SK-N-SH treated with all-trans-retinoic acid at 6 μM for 48 hours (cell line): Measurements from ENCODE around the gene TMTC2.

Source experiments
- ATAC-seq: fragments of 200-7000 bp; cut with Tn5 transposase; 3 replicates; pipeline ENCODE4 v1.9.1; 2020; ENCODE audit warnings: mild to moderate bottlenecking, moderate library complexity
- ARNTL ChIP-seq: fragments of 450-650 bp; formaldehyde crosslinking; IDR thresholded peaks from 2 replicates; pipeline ENCODE4 v1.5.0; 2020; ENCODE audit warnings: low read depth, mild to moderate bottlenecking, moderate library complexity, borderline replicate concordance
- BACH2 ChIP-seq: fragments of 250-450 bp; sonication (Bioruptor Pico); IDR thresholded peaks from 2 replicates; pipeline ENCODE4 v1.9.0; 2021; ENCODE audit warnings: mild to moderate bottlenecking, borderline replicate concordance
- CSDC2 ChIP-seq: fragments of 250-450 bp; sonication (Bioruptor Pico); IDR thresholded peaks from 2 replicates; pipeline ENCODE4 v1.5.0; 2020; ENCODE audit warnings: mild to moderate bottlenecking, moderate library complexity
- ESRRG ChIP-seq: fragments of 250-450 bp; sonication (Bioruptor Pico); IDR thresholded peaks from 2 replicates; pipeline ENCODE4 v1.6.1; 2021; ENCODE audit warnings: mild to moderate bottlenecking
- GLIS3 ChIP-seq: fragments of 250-450 bp; sonication (Bioruptor Pico); IDR thresholded peaks from 2 replicates; pipeline ENCODE4 v1.5.0; 2020; ENCODE audit warnings: mild to moderate bottlenecking, moderate library complexity
- ISL1 ChIP-seq: fragments of 250-450 bp; sonication (Bioruptor Pico); IDR thresholded peaks from 2 replicates; pipeline ENCODE4 v2.1.2; 2022; ENCODE audit warnings: mild to moderate bottlenecking, moderate library complexity
- OSR1 ChIP-seq: fragments of 250-450 bp; sonication (Bioruptor Pico); IDR thresholded peaks from 2 replicates; pipeline ENCODE4 v1.8.0; 2022; ENCODE audit warnings: moderate library complexity, mild to moderate bottlenecking, inconsistent platforms
- PATZ1 ChIP-seq: fragments of 250-450 bp; sonication (Bioruptor Pico); IDR thresholded peaks from 2 replicates; pipeline ENCODE4 v1.8.0; 2020; ENCODE audit warnings: mild to moderate bottlenecking, moderate library complexity, borderline replicate concordance
- PPARA ChIP-seq: fragments of 250-450 bp; sonication (Bioruptor Pico); IDR thresholded peaks from 2 replicates; pipeline ENCODE4 v1.5.0; 2020; ENCODE audit warnings: mild to moderate bottlenecking, borderline replicate concordance
- RARB ChIP-seq: fragments of 250-450 bp; sonication (Bioruptor Pico); IDR thresholded peaks from 2 replicates; pipeline ENCODE4 v1.8.0; 2021; ENCODE audit warnings: mild to moderate bottlenecking, moderate library complexity
- SNAI2 ChIP-seq: fragments of 250-450 bp; sonication (Bioruptor Pico); IDR thresholded peaks from 2 replicates; pipeline ENCODE4 v1.5.0; 2020; ENCODE audit warnings: mild to moderate bottlenecking, moderate library complexity
- TCF4 ChIP-seq: fragments of 250-450 bp; sonication (Bioruptor Pico); IDR thresholded peaks from 2 replicates; pipeline ENCODE4 v1.8.0; 2021; ENCODE audit warnings: mild to moderate bottlenecking, moderate library complexity, borderline replicate concordance
- TOX ChIP-seq: fragments of 250-450 bp; sonication (Bioruptor Pico); IDR thresholded peaks from 2 replicates; pipeline ENCODE4 v1.8.0; 2021; ENCODE audit warnings: mild to moderate bottlenecking, moderate library complexity, borderline replicate concordance
- TSHZ2 ChIP-seq: fragments of 250-450 bp; sonication (Bioruptor Pico); IDR thresholded peaks from 2 replicates; pipeline ENCODE4 v1.5.0; 2020; ENCODE audit warnings: mild to moderate bottlenecking, moderate library complexity
- ZC3H10 ChIP-seq: fragments of 250-450 bp; sonication (Bioruptor Pico); IDR thresholded peaks from 2 replicates; pipeline ENCODE4 v1.5.1; 2021; ENCODE audit warnings: mild to moderate bottlenecking, moderate library complexity
- ZFP3 ChIP-seq: fragments of 250-450 bp; sonication (Bioruptor Pico); IDR thresholded peaks from 2 replicates; pipeline ENCODE4 v1.5.0; 2020; ENCODE audit warnings: mild to moderate bottlenecking, moderate library complexity
- ZFP30 ChIP-seq: fragments of 450-650 bp; formaldehyde crosslinking; IDR thresholded peaks from 2 replicates; pipeline ENCODE4 v1.5.0; 2022; ENCODE audit warnings: mild to moderate bottlenecking, moderate library complexity
- ZNF565 ChIP-seq: fragments of 450-650 bp; formaldehyde crosslinking; conservative IDR thresholded peaks from 2 replicates; pipeline ENCODE4 v1.5.0; 2020; ENCODE audit warnings: low read depth, mild to moderate bottlenecking, moderate library complexity
- ZNF70 ChIP-seq: fragments of 450-650 bp; formaldehyde crosslinking; IDR thresholded peaks from 2 replicates; pipeline ENCODE4 v1.5.0; 2020; ENCODE audit warnings: mild to moderate bottlenecking, moderate library complexity
- ZNF8 ChIP-seq: fragments of 450-650 bp; formaldehyde crosslinking; IDR thresholded peaks from 2 replicates; pipeline ENCODE4 v1.5.0; 2020; ENCODE audit warnings: mild to moderate bottlenecking, moderate library complexity
- TF ChIP-seq, protein P1 (sequence below): fragments of 250-450 bp; sonication (Bioruptor Pico); IDR thresholded peaks from 2 replicates; pipeline ENCODE4 v1.5.1; 2020; ENCODE audit warnings: low read depth, mild to moderate bottlenecking, moderate library complexity
- TF ChIP-seq, protein P2 (sequence below): fragments of 250-450 bp; sonication (Bioruptor Pico); IDR thresholded peaks from 2 replicates; pipeline ENCODE4 v1.5.1; 2021; ENCODE audit warnings: mild to moderate bottlenecking, moderate library complexity
- TF ChIP-seq, protein P3 (sequence below): fragments of 250-450 bp; sonication (Bioruptor Pico); IDR thresholded peaks from 2 replicates; pipeline ENCODE4 v1.8.0; 2021; ENCODE audit warnings: low read depth, mild to moderate bottlenecking, moderate library complexity, borderline replicate concordance

Gene TMTC2

GRCh38 chr12:82807132-82807737 is 120.5 kb downstream of the TMTC2 start:
- TF ChIP-seq ZC3H10 (CRISPR knock-in tag) (no peak), ZNF70 (CRISPR knock-in tag) (no peak), CSDC2 (no peak), PATZ1 (CRISPR knock-in tag) (no peak), TSHZ2 (CRISPR knock-in tag) (no peak), ZFP3 (CRISPR knock-in tag) (no peak), ARNTL (no peak), BACH2 (CRISPR knock-in tag) (no peak), ZNF8 (no peak), OSR1 (no peak), RARB (CRISPR knock-in tag) (no peak), PPARA (CRISPR knock-in tag) (no peak), TCF4 (no peak), ESRRG (CRISPR knock-in tag) (no peak), GLIS3 (CRISPR knock-in tag) (no peak), ISL1 (CRISPR knock-in tag) (no peak), TOX (no peak), ZNF565 (CRISPR knock-in tag) (no peak)
- TF ChIP-seq, protein P1, sequence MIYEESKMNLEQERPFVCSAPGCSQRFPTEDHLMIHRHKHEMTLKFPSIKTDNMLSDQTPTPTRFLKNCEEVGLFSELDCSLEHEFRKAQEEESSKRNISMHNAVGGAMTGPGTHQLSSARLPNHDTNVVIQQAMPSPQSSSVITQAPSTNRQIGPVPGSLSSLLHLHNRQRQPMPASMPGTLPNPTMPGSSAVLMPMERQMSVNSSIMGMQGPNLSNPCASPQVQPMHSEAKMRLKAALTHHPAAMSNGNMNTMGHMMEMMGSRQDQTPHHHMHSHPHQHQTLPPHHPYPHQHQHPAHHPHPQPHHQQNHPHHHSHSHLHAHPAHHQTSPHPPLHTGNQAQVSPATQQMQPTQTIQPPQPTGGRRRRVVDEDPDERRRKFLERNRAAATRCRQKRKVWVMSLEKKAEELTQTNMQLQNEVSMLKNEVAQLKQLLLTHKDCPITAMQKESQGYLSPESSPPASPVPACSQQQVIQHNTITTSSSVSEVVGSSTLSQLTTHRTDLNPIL (CRISPR knock-in tag), result no peak
- TF ChIP-seq, protein P2, sequence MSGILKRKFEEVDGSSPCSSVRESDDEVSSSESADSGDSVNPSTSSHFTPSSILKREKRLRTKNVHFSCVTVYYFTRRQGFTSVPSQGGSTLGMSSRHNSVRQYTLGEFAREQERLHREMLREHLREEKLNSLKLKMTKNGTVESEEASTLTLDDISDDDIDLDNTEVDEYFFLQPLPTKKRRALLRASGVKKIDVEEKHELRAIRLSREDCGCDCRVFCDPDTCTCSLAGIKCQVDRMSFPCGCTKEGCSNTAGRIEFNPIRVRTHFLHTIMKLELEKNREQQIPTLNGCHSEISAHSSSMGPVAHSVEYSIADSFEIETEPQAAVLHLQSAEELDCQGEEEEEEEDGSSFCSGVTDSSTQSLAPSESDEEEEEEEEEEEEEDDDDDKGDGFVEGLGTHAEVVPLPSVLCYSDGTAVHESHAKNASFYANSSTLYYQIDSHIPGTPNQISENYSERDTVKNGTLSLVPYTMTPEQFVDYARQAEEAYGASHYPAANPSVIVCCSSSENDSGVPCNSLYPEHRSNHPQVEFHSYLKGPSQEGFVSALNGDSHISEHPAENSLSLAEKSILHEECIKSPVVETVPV (CRISPR knock-in tag), result no peak
- ATAC-seq, result no peak

DNA sequence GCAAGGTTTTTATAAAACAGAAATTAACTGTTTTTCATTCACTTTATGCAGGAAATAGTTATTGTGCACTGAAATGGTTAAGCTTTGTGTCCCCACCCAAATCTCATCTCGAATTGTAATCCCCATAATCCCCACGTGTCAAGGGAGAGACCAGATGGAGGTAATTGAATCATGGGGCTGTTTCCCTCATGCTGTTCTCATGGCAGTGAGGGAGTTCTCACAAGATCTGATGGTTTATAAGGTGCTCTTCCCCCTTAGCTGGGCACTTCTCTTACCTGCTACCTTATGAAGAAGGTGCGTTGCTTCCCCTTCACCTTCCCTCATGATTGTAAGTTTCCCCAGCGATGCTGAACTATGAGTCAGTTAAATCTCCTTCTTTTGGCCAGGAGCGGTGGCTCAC is 123.9 kb downstream of the TMTC2 start:
- TF ChIP-seq ZC3H10 (CRISPR knock-in tag) (no peak), TOX (no peak), TCF4 (no peak), ZFP30 (no peak), OSR1 (no peak), ZFP3 (CRISPR knock-in tag) (no peak), ZNF70 (CRISPR knock-in tag) (no peak), ESRRG (CRISPR knock-in tag) (no peak), PATZ1 (CRISPR knock-in tag) (no peak), RARB (CRISPR knock-in tag) (no peak), SNAI2 (CRISPR knock-in tag) (no peak), ISL1 (CRISPR knock-in tag) (no peak), CSDC2 (no peak)
- TF ChIP-seq, protein P2 (CRISPR knock-in tag), result no peak
- TF ChIP-seq, protein P1 (CRISPR knock-in tag), result no peak
- TF ChIP-seq, protein P3, sequence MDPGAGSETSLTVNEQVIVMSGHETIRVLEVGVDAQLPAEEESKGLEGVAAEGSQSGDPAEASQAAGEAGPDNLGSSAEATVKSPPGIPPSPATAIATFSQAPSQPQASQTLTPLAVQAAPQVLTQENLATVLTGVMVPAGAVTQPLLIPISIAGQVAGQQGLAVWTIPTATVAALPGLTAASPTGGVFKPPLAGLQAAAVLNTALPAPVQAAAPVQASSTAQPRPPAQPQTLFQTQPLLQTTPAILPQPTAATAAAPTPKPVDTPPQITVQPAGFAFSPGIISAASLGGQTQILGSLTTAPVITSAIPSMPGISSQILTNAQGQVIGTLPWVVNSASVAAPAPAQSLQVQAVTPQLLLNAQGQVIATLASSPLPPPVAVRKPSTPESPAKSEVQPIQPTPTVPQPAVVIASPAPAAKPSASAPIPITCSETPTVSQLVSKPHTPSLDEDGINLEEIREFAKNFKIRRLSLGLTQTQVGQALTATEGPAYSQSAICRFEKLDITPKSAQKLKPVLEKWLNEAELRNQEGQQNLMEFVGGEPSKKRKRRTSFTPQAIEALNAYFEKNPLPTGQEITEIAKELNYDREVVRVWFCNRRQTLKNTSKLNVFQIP (CRISPR knock-in tag), result no peak
- ATAC-seq, result no peak
